Neural cell (in vitro differentiated cells): Measurements from ENCODE around the gene GHITM. TPM values are rescaled to one million over a fixed set of nuclear protein-coding genes. Genes with fewer than 3 reads are reported as not detected.

ENCODE experiments used
- H2AFZ ChIP-seq: fragments of 200-600, 300-800 bp; sonication (generic), shearing (Covaris generic); 2 replicates; pipeline ENCODE4 v1.6.0; 2014; ENCODE audit warnings: low read depth, mild to moderate bottlenecking, antibody characterized with exemption, low read length, moderate library complexity
- H3F3A ChIP-seq: fragments of 200-600 bp; shearing (Covaris generic); 2 replicates; pipeline ENCODE4 v1.6.1; 2016; ENCODE audit warnings: mild to moderate bottlenecking, moderate library complexity, mixed read lengths, antibody characterized with exemption, low read length; ENCODE audit not compliant: insufficient read depth, poor library complexity, severe bottlenecking
- H3K27ac ChIP-seq: fragments of 200-600, 300-800 bp; sonication (generic), shearing (Covaris generic); 2 replicates; pipeline ENCODE4 v1.5.1; 2014; ENCODE audit warnings: mild to moderate bottlenecking, low read length, moderate library complexity
- H3K27me3 ChIP-seq: fragments of 300-800, 200-600 bp; sonication (generic), shearing (Covaris generic); 2 replicates; pipeline ENCODE4 v1.6.0; 2014; ENCODE audit warnings: mild to moderate bottlenecking, low read depth, low read length, moderate library complexity; ENCODE audit not compliant: insufficient read depth
- H3K36me3 ChIP-seq: fragments of 300-800, 200-600 bp; sonication (generic), shearing (Covaris generic); 2 replicates; pipeline ENCODE4 v1.5.1; 2014; ENCODE audit warnings: mild to moderate bottlenecking, antibody characterized with exemption, low read length, moderate library complexity; ENCODE audit not compliant: insufficient read depth
- H3K4me2 ChIP-seq: fragments of 300-800, 200-600 bp; sonication (generic), shearing (Covaris generic); 2 replicates; pipeline ENCODE4 v1.6.0; 2014; ENCODE audit warnings: mild to moderate bottlenecking, low read length
- H3K4me3 ChIP-seq: fragments of 300-800, 200-600 bp; sonication (generic), shearing (Covaris generic); 2 replicates; pipeline ENCODE4 v1.5.1; 2014; ENCODE audit warnings: mild to moderate bottlenecking, low read length, moderate library complexity
- H3K79me2 ChIP-seq: fragments of 200-600 bp; shearing (Covaris generic); replicated peaks from 2 replicates; pipeline ENCODE4 v1.6.0; 2014; ENCODE audit warnings: mild to moderate bottlenecking, low read length, moderate library complexity; ENCODE audit not compliant: insufficient read depth
- H3K9ac ChIP-seq: fragments of 300-800, 200-600 bp; sonication (generic), shearing (Covaris generic); 2 replicates; pipeline ENCODE4 v1.6.1; 2016; ENCODE audit warnings: mild to moderate bottlenecking, low read length, mixed read lengths
- H3K9me2 ChIP-seq: fragments of 200-600 bp; shearing (Covaris generic); 2 replicates; pipeline ENCODE4 v1.6.1; 2016; ENCODE audit warnings: mild to moderate bottlenecking, low read length, mixed read lengths; ENCODE audit not compliant: insufficient read depth
- H3K9me3 ChIP-seq: fragments of 200-600, 300-800 bp; sonication (generic), shearing (Covaris generic); 2 replicates; pipeline ENCODE4 v1.6.1; 2016; ENCODE audit warnings: mild to moderate bottlenecking, mixed run types, low read length, moderate library complexity, mixed read lengths
- H4K20me1 ChIP-seq: fragments of 200-600 bp; shearing (Covaris generic); 2 replicates; pipeline ENCODE4 v1.6.1; 2016; ENCODE audit warnings: mild to moderate bottlenecking, mixed run types; ENCODE audit not compliant: insufficient read depth
- EP300 ChIP-seq: fragments of 450-650 bp; conservative IDR thresholded peaks from 2 replicates; pipeline ENCODE4 v1.6.1; 2014; ENCODE audit warnings: antibody characterized with exemption, mild to moderate bottlenecking, moderate library complexity; ENCODE audit not compliant: poor library complexity, severe bottlenecking
- EZH2 ChIP-seq: fragments of 200-600, 300-800 bp; shearing (Covaris generic), sonication (generic); IDR thresholded peaks from 2 replicates; pipeline ENCODE4 v1.6.1; 2014; ENCODE audit warnings: antibody characterized with exemption, low read length, borderline replicate concordance, mild to moderate bottlenecking; ENCODE audit not compliant: insufficient read depth, poor library complexity, severe bottlenecking
- MXI1 ChIP-seq: fragments of 450-650 bp; conservative IDR thresholded peaks from 2 replicates; pipeline ENCODE4 v1.6.1; 2014; ENCODE audit warnings: antibody characterized with exemption, mild to moderate bottlenecking; ENCODE audit not compliant: poor library complexity, severe bottlenecking
- POLR2AphosphoS5 ChIP-seq: IDR thresholded peaks from 2 replicates; pipeline ENCODE4 v1.6.1; 2012
- RAD21 ChIP-seq: fragments of 450-650 bp; conservative IDR thresholded peaks from 2 replicates; pipeline ENCODE4 v1.6.1; 2014; ENCODE audit warnings: antibody characterized with exemption, mild to moderate bottlenecking, moderate library complexity
- SMC3 ChIP-seq: fragments of 450-650 bp; conservative IDR thresholded peaks from 2 replicates; pipeline ENCODE4 v1.6.1; 2014; ENCODE audit warnings: antibody characterized with exemption, mild to moderate bottlenecking, moderate library complexity; ENCODE audit not compliant: poor library complexity
- TAF1 ChIP-seq: IDR thresholded peaks from 2 replicates; pipeline ENCODE4 v1.6.1; 2012; ENCODE audit warnings: low read depth
- polyA plus RNA-seq: library from polyadenylated mRNA; depleted of rRNA; stranded (reverse); fragments of >200 nt; gene quantifications from 2 replicates; pipeline ENCODE4 v1.2.3, GENCODE V29; 2014
- TF ChIP-seq, protein P1 (sequence below): IDR thresholded peaks from 2 replicates; pipeline ENCODE4 v1.6.1; 2012; ENCODE audit warnings: borderline replicate concordance
- TF ChIP-seq, protein P2 (sequence below): fragments of 450-650 bp; IDR thresholded peaks from 2 replicates; pipeline ENCODE4 v1.5.1; 2014; ENCODE audit warnings: antibody characterized with exemption, mild to moderate bottlenecking, moderate library complexity; ENCODE audit not compliant: poor library complexity, severe bottlenecking

The GHITM gene
- polyA plus RNA-seq, 1 donor from 2014 or later, result 306 TPM

DNA sequence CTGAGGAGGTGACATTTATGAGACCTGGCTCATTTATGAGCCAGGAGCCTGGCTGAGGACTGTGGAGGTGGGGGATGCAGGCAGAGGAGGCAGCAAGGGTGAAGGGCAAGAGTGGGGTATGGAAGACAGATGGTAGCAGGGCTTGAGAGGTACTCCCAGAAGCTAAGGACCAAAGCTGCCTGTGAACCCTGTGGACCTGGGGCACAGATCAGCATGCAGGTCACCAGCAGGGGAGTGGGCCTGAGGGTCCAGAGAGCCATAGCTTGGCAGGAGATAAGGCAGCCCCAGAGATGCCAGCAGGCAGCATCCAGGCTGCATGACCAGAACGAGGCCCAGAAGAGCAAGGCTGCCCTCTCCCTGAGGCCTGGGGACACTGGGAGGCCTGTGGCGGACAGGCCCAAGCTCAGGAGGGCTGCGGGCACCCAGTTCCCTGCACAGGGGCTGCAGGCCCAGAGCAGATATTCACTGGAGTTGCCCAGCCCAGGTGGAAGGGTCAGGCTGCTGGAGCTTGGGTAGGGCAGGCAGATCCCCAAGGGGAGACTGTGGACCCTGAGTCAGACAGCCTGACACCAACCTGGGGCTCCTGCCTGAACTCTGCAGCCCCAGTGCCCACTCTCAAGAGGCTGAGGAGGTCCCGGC, 37.6 kb downstream of the GHITM start:
- Histone ChIP-seq H3K9ac (no peak overlapping the region), H3K79me2 (no peaks in the 10 kb centered on the region), H3K9me3 (no peaks in the 10 kb centered on the region), H3F3A (no peaks in the 10 kb centered on the region), H3K4me2 (no peak overlapping the region), H3K27me3 (no peaks in the 10 kb centered on the region), H3K9me2 (no peaks in the 10 kb centered on the region), H3K36me3 (no peaks in the 10 kb centered on the region), H4K20me1 (no peaks in the 10 kb centered on the region), H2AFZ (no peak overlapping the region), H3K27ac (no peak overlapping the region), H3K4me3 (no peak overlapping the region)
- no peak for TF ChIP-seq RAD21
- TF ChIP-seq TAF1, result no peak
- no peak for TF ChIP-seq EP300
- TF ChIP-seq SMC3, result no peak
- TF ChIP-seq POLR2AphosphoS5, result no peak
- TF ChIP-seq EZH2, result no peak

DNA sequence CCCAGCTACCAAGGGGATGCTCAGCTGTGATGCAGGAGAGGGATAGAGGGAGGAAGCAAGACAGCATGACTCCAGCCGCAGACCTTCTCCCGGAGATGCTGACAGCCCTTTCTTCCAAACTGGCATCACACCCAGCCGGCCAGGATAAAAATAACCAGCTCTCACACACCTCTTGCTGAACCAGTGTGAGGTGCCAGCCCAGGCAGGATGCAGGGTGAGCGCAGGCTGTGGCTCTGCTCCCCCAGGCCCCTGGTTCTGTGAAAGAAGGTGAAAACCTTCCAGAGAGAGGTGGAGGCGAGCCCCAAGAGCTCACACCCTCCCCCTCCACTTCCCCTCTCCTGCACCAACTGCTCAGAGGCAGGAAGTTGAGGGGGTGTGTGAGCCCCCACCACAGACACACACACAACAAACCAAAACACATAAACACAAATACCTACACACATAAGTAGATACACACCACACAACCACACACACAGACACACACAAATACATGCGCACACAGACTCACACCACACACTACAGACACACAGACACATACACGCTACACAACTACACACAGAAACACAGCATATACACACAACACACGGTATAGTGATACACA, 38.3 kb downstream of the GHITM start:
- Histone ChIP-seq H3K27ac (no peak overlapping the region), H2AFZ (no peak overlapping the region)

GRCh38 chr10:84178160-84178609, 38.9 kb downstream of the GHITM start:
- Histone ChIP-seq H3K9me2 (no peaks in the 10 kb centered on the region), H3K4me3 (no peak overlapping the region), H3K4me2 (no peak overlapping the region), H3K9ac (no peak overlapping the region), H4K20me1 (no peaks in the 10 kb centered on the region), H3K9me3 (no peaks in the 10 kb centered on the region), H2AFZ (no peak overlapping the region), H3K79me2 (no peaks in the 10 kb centered on the region), H3K27me3 (no peaks in the 10 kb centered on the region), H3K36me3 (no peaks in the 10 kb centered on the region), H3K27ac (no peak overlapping the region), H3F3A (no peaks in the 10 kb centered on the region)
- TF ChIP-seq EP300 (no peak), SMC3 (no peak), RAD21 (no peak), POLR2AphosphoS5 (no peak), MXI1 (no peak), TAF1 (no peak), EZH2 (no peak)
- TF ChIP-seq, protein P1, sequence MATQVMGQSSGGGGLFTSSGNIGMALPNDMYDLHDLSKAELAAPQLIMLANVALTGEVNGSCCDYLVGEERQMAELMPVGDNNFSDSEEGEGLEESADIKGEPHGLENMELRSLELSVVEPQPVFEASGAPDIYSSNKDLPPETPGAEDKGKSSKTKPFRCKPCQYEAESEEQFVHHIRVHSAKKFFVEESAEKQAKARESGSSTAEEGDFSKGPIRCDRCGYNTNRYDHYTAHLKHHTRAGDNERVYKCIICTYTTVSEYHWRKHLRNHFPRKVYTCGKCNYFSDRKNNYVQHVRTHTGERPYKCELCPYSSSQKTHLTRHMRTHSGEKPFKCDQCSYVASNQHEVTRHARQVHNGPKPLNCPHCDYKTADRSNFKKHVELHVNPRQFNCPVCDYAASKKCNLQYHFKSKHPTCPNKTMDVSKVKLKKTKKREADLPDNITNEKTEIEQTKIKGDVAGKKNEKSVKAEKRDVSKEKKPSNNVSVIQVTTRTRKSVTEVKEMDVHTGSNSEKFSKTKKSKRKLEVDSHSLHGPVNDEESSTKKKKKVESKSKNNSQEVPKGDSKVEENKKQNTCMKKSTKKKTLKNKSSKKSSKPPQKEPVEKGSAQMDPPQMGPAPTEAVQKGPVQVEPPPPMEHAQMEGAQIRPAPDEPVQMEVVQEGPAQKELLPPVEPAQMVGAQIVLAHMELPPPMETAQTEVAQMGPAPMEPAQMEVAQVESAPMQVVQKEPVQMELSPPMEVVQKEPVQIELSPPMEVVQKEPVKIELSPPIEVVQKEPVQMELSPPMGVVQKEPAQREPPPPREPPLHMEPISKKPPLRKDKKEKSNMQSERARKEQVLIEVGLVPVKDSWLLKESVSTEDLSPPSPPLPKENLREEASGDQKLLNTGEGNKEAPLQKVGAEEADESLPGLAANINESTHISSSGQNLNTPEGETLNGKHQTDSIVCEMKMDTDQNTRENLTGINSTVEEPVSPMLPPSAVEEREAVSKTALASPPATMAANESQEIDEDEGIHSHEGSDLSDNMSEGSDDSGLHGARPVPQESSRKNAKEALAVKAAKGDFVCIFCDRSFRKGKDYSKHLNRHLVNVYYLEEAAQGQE, result no peak
- TF ChIP-seq, protein P2, sequence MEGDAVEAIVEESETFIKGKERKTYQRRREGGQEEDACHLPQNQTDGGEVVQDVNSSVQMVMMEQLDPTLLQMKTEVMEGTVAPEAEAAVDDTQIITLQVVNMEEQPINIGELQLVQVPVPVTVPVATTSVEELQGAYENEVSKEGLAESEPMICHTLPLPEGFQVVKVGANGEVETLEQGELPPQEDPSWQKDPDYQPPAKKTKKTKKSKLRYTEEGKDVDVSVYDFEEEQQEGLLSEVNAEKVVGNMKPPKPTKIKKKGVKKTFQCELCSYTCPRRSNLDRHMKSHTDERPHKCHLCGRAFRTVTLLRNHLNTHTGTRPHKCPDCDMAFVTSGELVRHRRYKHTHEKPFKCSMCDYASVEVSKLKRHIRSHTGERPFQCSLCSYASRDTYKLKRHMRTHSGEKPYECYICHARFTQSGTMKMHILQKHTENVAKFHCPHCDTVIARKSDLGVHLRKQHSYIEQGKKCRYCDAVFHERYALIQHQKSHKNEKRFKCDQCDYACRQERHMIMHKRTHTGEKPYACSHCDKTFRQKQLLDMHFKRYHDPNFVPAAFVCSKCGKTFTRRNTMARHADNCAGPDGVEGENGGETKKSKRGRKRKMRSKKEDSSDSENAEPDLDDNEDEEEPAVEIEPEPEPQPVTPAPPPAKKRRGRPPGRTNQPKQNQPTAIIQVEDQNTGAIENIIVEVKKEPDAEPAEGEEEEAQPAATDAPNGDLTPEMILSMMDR, result no peak

More for the DNA sequence above, 38.3 kb downstream of the GHITM start:
- no peaks in the 10 kb centered on the region for H3K9me2 ChIP-seq
- no peaks in the 10 kb centered on the region for H3F3A ChIP-seq
- no peak overlapping the region for H3K9ac ChIP-seq
- H3K27me3 ChIP-seq, result no peaks in the 10 kb centered on the region
- no peaks in the 10 kb centered on the region for H3K79me2 ChIP-seq
- no peaks in the 10 kb centered on the region for H3K9me3 ChIP-seq
- no peak overlapping the region for H3K4me3 ChIP-seq
- no peak for TF ChIP-seq RAD21
- no peak for TF ChIP-seq POLR2AphosphoS5
- TF ChIP-seq MXI1, result no peak
- H4K20me1 ChIP-seq, result no peaks in the 10 kb centered on the region
- no peak overlapping the region for H3K4me2 ChIP-seq
- no peaks in the 10 kb centered on the region for H3K36me3 ChIP-seq
